Right atrium auricular region (tissue), 2 donors: ENCODE results near the gene LAPTM5. TPM values are rescaled to one million over a fixed set of nuclear protein-coding genes. Genes with fewer than 3 reads are reported as not detected.

ENCODE experiments used
- DNase-seq: peaks from one replicate; pipeline ENCODE4 v3.0.0-alpha.2; 2019; ENCODE audit warnings: low spot score
- H3K27ac ChIP-seq, 2 donors: fragments of 200-600 bp; sonication (generic); 1 replicate in 1 of 2; 2 replicates in 1 of 2; pipeline ENCODE4 v1.5.1; 2016 to 2019
- H3K27me3 ChIP-seq, 2 donors: fragments of 200-600 bp; sonication (generic); one replicate each; pipeline versions ENCODE4 v1.5.1 to v1.6.0; 2017 to 2019
- H3K36me3 ChIP-seq: fragments of 200-600 bp; sonication (generic); one replicate; pipeline ENCODE4 v1.5.1; 2016
- H3K4me1 ChIP-seq, 2 donors: fragments of 200-600 bp; sonication (generic); one replicate each; pipeline versions ENCODE4 v1.5.1 to v1.6.0; 2017 to 2019
- H3K4me3 ChIP-seq, 2 donors: fragments of 200-600 bp; sonication (generic); 1 replicate in 1 of 2; 2 replicates in 1 of 2; pipeline ENCODE4 v1.5.1; 2017 to 2019; ENCODE audit warnings: mild to moderate bottlenecking in 1 of 2, moderate library complexity in 1 of 2
- H3K9me3 ChIP-seq, 2 donors: fragments of 200-600 bp; sonication (generic); one replicate each; pipeline ENCODE4 v1.5.1; 2019
- total RNA-seq, 2 donors: library from RNA; depleted of rRNA; stranded (reverse); fragments of >200 nt; gene quantifications; one replicate each; pipeline ENCODE4 v1.1.0, GENCODE V29; 2016
- TF ChIP-seq, protein P1 (sequence below), 2 donors: fragments of 200-600 bp; sonication (generic); IDR thresholded peaks; one replicate each; pipeline ENCODE4 v1.5.1; 2019; ENCODE audit warnings: antibody characterized with exemption in 2 of 2

The LAPTM5 gene
- total RNA-seq, 2 donors from 2014 or later = 17.4 to 62.8 TPM

DNA sequence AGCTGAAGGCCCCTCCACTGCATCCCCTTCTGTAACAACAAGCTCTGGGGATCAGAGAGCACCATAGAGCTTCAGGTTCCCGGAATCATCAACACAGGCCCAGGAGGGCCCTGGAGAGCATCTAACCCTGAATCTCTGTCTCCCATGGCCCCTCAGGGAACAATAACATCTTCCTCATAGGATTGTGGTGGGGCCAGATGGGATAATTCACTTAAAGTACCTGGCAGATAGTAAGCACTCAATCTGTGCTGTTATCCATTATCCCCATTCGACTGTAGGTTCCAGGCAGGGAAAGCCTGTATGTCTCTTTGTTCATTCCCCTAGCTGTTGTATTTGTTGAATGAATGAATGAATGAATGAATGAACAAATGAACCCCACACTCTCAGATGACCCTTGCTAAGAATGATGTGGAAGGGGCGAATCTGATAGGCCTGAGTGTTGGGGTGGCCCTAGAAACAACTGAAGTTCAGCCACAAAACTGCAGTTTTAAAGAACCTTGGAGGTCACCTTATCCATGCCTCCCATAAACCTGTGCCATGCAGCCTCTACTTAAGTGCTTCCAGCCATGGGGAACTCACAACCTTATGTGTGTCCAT lies 14.5 kb downstream of the LAPTM5 start:
- TF ChIP-seq, protein P1, sequence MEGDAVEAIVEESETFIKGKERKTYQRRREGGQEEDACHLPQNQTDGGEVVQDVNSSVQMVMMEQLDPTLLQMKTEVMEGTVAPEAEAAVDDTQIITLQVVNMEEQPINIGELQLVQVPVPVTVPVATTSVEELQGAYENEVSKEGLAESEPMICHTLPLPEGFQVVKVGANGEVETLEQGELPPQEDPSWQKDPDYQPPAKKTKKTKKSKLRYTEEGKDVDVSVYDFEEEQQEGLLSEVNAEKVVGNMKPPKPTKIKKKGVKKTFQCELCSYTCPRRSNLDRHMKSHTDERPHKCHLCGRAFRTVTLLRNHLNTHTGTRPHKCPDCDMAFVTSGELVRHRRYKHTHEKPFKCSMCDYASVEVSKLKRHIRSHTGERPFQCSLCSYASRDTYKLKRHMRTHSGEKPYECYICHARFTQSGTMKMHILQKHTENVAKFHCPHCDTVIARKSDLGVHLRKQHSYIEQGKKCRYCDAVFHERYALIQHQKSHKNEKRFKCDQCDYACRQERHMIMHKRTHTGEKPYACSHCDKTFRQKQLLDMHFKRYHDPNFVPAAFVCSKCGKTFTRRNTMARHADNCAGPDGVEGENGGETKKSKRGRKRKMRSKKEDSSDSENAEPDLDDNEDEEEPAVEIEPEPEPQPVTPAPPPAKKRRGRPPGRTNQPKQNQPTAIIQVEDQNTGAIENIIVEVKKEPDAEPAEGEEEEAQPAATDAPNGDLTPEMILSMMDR (IDR thresholded peaks at IDR 0.05) = no peak
- Histone ChIP-seq H3K9me3 (no peaks in the 10 kb centered on the region), H3K36me3 (no peaks in the 10 kb centered on the region), H3K27ac (no peak overlapping the region), H3K4me1 (no peaks in the 10 kb centered on the region), H3K4me3 (no peak overlapping the region), H3K27me3 (no peaks in the 10 kb centered on the region)
- DNase-seq = no peak

DNA sequence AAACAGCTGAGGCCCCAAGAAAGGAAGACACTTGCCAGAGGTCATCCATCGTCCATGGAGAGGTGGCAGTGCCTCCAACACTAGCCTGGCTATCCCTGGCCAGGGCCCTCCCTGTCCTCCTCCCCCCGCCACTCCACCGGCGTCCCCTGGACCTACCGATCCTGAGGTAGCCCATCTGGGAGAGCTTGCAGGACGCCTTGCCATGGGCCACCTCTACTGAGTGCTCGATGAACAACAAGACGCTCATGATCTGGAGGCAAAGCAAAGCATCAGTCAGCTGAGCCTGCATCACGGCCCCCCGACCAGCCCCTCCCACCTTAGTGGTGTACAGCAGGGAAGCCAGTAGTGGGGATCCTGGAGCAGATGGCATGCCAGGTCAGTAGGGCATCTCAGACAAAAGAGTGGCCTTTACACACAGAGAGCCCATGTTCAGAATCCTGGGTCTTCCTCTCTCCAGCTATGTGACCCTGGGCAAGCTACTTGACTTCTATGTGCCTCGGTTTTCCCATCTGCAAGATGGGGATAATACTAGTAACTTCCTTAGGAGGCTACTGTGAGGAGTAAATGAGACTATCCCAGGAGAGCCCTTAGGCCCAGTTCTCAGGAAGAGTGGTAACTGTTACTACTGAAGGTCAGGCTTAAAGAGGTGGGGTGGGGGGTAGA lies 15.1 kb downstream of the LAPTM5 start:
- Histone ChIP-seq H3K36me3 (no peaks in the 10 kb centered on the region), H3K27ac (no peak overlapping the region), H3K9me3 (no peaks in the 10 kb centered on the region), H3K27me3 (no peaks in the 10 kb centered on the region), H3K4me1 (no peaks in the 10 kb centered on the region), H3K4me3 (no peak overlapping the region)
- TF ChIP-seq, protein P1 (IDR thresholded peaks at IDR 0.05) = no peak
- no peak for DNase-seq

DNA sequence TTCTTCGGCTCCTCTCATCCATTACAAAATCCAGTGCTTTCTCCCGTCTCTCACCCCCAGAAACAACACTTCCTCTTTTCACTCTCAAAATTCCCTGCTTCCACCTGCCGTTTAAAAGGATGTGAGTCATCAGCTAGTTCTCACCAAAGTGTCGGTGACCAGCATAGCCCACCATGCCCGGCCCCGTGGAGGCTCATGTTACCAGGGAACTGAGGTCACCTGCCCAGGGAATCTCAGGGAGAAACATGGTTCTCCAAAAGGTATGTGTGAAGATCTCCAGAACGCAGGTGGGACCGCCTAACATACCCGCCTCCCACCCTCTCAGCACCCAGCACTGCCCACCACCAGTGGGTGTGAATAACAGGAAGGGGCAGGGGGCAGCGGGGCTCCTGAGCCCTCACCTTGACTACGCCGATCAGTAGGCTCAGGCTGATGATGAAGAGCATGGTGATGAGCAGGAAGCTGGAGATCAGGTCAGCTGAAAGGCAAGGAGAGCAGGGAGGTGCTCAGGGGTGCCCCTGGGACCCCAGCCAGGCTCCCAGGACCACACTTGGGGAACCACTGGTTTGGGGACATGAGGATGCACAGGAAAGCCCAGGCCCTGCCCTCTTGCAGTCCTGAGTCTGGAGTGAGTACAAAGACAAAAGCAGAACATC lies 16.2 kb downstream of the LAPTM5 start:
- TF ChIP-seq, protein P1 (IDR thresholded peaks at IDR 0.05) = no peak
- DNase-seq = no peak
- H3K27ac ChIP-seq = no peak overlapping the region
- H3K4me1 ChIP-seq = no peaks in the 10 kb centered on the region
- H3K36me3 ChIP-seq = no peaks in the 10 kb centered on the region
- H3K27me3 ChIP-seq = no peaks in the 10 kb centered on the region
- H3K4me3 ChIP-seq = no peak overlapping the region
- no peaks in the 10 kb centered on the region for H3K9me3 ChIP-seq

DNA sequence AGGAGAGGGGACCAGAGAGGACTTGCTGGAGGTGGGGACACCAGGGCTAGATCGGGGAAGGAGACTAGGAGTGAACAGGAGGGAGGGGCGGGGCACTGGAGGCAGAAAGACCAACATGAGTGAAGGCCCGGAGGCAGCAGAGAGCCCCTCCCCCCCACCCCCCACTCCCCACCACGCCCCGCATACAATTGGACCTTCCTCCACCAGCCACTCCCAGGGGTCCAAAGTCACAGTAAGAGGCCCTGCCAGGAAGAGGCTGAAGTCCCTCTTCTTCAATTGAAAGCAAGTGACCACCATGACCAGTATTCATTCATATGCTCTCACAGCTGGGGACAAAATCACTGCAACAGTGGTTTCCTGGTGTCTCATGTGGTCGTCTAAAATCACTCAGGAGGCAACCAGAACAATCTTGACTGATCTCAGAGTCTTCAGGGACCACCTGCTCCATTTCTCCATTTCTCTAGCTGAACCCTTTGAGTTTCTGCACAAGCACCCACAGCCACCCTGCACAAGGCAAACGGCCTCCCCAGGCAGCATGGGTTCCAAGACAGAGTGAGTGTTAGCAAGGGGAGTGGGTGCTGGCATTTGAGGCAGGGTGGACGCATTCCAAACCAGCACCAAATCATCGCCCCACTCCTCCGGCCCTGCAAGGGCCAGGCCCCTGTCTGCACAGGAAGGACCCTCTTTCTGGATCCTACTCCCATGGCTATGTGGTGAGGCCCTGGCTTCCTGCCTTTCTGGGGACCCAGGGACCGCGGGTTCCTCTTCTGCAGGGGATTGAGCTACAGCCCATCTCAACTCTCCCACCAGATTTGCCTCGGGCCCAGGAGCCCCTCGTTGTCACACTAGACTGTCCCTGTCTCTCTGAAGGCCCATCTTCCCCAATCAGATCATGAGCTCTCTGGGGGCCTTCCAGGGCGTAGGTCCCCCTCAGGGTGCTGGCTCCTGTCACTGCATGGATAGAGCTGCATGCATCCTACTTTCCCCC lies 17.0 kb downstream of the LAPTM5 start:
- Histone ChIP-seq H3K4me1 (no peaks in the 10 kb centered on the region), H3K4me3 (no peak overlapping the region), H3K36me3 (no peaks in the 10 kb centered on the region), H3K27me3 (no peaks in the 10 kb centered on the region), H3K27ac (no peak overlapping the region), H3K9me3 (no peaks in the 10 kb centered on the region)
- no peak for DNase-seq
- TF ChIP-seq, protein P1 (IDR thresholded peaks at IDR 0.05) = no peak

DNA sequence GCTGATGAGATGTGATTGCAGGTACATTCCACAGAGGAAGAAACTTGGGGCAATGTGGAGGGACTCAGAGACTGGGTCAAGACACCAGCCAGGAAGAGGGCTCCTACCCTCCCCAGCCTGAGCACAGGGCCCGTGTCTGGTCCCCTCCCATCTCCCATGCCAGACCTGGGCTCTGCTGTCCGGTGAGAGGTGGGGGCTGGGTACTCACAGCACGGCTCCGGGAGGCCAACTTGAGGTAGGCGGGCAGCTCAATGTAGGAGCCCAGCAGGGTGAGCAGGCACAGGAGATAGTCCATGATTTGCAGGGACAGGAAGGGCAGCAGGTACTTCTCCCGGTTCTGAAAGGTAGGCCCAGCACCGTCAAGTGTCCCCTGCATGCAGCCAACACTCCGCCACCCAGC lies 18.0 kb downstream of the LAPTM5 start:
- Histone ChIP-seq H3K36me3 (no peaks in the 10 kb centered on the region), H3K9me3 (no peaks in the 10 kb centered on the region), H3K4me3 (no peak overlapping the region), H3K4me1 (no peaks in the 10 kb centered on the region), H3K27me3 (no peaks in the 10 kb centered on the region), H3K27ac (no peak overlapping the region)
- TF ChIP-seq, protein P1 (IDR thresholded peaks at IDR 0.05) = no peak
- DNase-seq = no peak
